SK-N-SH treated with all-trans-retinoic acid at 6 μM for 48 hours (cell line): Measurements from ENCODE around the gene CDH4.

Experiments used
- ATAC-seq: fragments of 200-7000 bp; cut with Tn5 transposase; 3 replicates; pipeline ENCODE4 v1.9.1; 2020; ENCODE audit warnings: mild to moderate bottlenecking, moderate library complexity
- ARNTL ChIP-seq: fragments of 450-650 bp; formaldehyde crosslinking; IDR thresholded peaks from 2 replicates; pipeline ENCODE4 v1.5.0; 2020; ENCODE audit warnings: low read depth, mild to moderate bottlenecking, moderate library complexity, borderline replicate concordance
- CSDC2 ChIP-seq: fragments of 250-450 bp; sonication (Bioruptor Pico); IDR thresholded peaks from 2 replicates; pipeline ENCODE4 v1.5.0; 2020; ENCODE audit warnings: mild to moderate bottlenecking, moderate library complexity
- GLIS3 ChIP-seq: fragments of 250-450 bp; sonication (Bioruptor Pico); IDR thresholded peaks from 2 replicates; pipeline ENCODE4 v1.5.0; 2020; ENCODE audit warnings: mild to moderate bottlenecking, moderate library complexity
- ISL1 ChIP-seq: fragments of 250-450 bp; sonication (Bioruptor Pico); IDR thresholded peaks from 2 replicates; pipeline ENCODE4 v2.1.2; 2022; ENCODE audit warnings: mild to moderate bottlenecking, moderate library complexity
- OSR1 ChIP-seq: fragments of 250-450 bp; sonication (Bioruptor Pico); IDR thresholded peaks from 2 replicates; pipeline ENCODE4 v1.8.0; 2022; ENCODE audit warnings: moderate library complexity, mild to moderate bottlenecking, inconsistent platforms
- RARB ChIP-seq: fragments of 250-450 bp; sonication (Bioruptor Pico); IDR thresholded peaks from 2 replicates; pipeline ENCODE4 v1.8.0; 2021; ENCODE audit warnings: mild to moderate bottlenecking, moderate library complexity
- SNAI2 ChIP-seq: fragments of 250-450 bp; sonication (Bioruptor Pico); IDR thresholded peaks from 2 replicates; pipeline ENCODE4 v1.5.0; 2020; ENCODE audit warnings: mild to moderate bottlenecking, moderate library complexity
- TCF4 ChIP-seq: fragments of 250-450 bp; sonication (Bioruptor Pico); IDR thresholded peaks from 2 replicates; pipeline ENCODE4 v1.8.0; 2021; ENCODE audit warnings: mild to moderate bottlenecking, moderate library complexity, borderline replicate concordance
- TOX ChIP-seq: fragments of 250-450 bp; sonication (Bioruptor Pico); IDR thresholded peaks from 2 replicates; pipeline ENCODE4 v1.8.0; 2021; ENCODE audit warnings: mild to moderate bottlenecking, moderate library complexity, borderline replicate concordance
- ZC3H10 ChIP-seq: fragments of 250-450 bp; sonication (Bioruptor Pico); IDR thresholded peaks from 2 replicates; pipeline ENCODE4 v1.5.1; 2021; ENCODE audit warnings: mild to moderate bottlenecking, moderate library complexity
- ZFP3 ChIP-seq: fragments of 250-450 bp; sonication (Bioruptor Pico); IDR thresholded peaks from 2 replicates; pipeline ENCODE4 v1.5.0; 2020; ENCODE audit warnings: mild to moderate bottlenecking, moderate library complexity
- ZFP30 ChIP-seq: fragments of 450-650 bp; formaldehyde crosslinking; IDR thresholded peaks from 2 replicates; pipeline ENCODE4 v1.5.0; 2022; ENCODE audit warnings: mild to moderate bottlenecking, moderate library complexity
- ZNF70 ChIP-seq: fragments of 450-650 bp; formaldehyde crosslinking; IDR thresholded peaks from 2 replicates; pipeline ENCODE4 v1.5.0; 2020; ENCODE audit warnings: mild to moderate bottlenecking, moderate library complexity
- ZNF8 ChIP-seq: fragments of 450-650 bp; formaldehyde crosslinking; IDR thresholded peaks from 2 replicates; pipeline ENCODE4 v1.5.0; 2020; ENCODE audit warnings: mild to moderate bottlenecking, moderate library complexity
- TF ChIP-seq, protein P1 (sequence below): fragments of 250-450 bp; sonication (Bioruptor Pico); IDR thresholded peaks from 2 replicates; pipeline ENCODE4 v1.5.1; 2021; ENCODE audit warnings: mild to moderate bottlenecking, moderate library complexity
- TF ChIP-seq, protein P2 (sequence below): fragments of 250-450 bp; sonication (Bioruptor Pico); IDR thresholded peaks from 2 replicates; pipeline ENCODE4 v1.5.1; 2020; ENCODE audit warnings: low read depth, mild to moderate bottlenecking, moderate library complexity
- TF ChIP-seq, protein P3 (sequence below): fragments of 250-450 bp; sonication (Bioruptor Pico); IDR thresholded peaks from 2 replicates; pipeline ENCODE4 v1.5.0; 2020; ENCODE audit warnings: mild to moderate bottlenecking, moderate library complexity
- TF ChIP-seq, protein P4 (sequence below): fragments of 250-450 bp; sonication (Bioruptor Pico); IDR thresholded peaks from 2 replicates; pipeline ENCODE4 v1.8.0; 2020; ENCODE audit warnings: mild to moderate bottlenecking, moderate library complexity, borderline replicate concordance

The CDH4 gene

DNA sequence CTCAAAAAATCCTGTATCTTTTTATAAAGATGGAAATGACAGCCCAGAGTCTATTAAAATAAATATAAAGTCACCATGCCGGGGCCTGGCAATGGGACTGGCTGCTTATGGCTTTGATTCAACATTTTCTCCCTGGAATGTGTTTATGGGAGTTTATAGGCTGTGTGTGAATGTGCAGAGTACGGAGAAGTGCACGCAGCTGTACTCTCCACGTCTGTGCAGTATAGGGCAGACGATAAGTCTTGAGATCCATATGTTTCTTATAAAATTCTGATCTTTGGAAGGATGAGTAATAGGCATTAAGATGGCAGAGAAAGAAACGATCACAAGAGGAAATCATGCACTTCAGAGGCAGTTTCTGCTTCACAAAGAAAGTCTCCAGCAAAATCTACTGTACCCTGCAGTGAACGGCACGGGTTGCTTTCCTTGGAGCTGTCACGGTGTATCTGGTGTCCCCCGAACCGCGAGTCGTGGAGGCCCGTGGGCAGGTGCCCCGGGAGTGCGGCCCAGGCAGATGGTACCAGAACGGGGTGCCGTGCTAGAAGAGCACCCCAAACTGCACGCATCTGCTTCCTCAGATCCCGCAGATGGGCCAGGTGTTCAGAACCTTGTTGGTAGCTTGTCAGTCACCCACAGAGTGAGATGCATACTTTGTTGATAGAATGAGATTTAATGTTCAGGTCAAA lies 431.1 kb downstream of the CDH4 start:
- no peak for ATAC-seq
- TF ChIP-seq, protein P1, sequence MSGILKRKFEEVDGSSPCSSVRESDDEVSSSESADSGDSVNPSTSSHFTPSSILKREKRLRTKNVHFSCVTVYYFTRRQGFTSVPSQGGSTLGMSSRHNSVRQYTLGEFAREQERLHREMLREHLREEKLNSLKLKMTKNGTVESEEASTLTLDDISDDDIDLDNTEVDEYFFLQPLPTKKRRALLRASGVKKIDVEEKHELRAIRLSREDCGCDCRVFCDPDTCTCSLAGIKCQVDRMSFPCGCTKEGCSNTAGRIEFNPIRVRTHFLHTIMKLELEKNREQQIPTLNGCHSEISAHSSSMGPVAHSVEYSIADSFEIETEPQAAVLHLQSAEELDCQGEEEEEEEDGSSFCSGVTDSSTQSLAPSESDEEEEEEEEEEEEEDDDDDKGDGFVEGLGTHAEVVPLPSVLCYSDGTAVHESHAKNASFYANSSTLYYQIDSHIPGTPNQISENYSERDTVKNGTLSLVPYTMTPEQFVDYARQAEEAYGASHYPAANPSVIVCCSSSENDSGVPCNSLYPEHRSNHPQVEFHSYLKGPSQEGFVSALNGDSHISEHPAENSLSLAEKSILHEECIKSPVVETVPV (CRISPR knock-in tag): no peak
- no peak for TF ChIP-seq ZFP3 (CRISPR knock-in tag)
- no peak for TF ChIP-seq TCF4 (CRISPR knock-in tag)
- TF ChIP-seq ISL1 (CRISPR knock-in tag): no peak
- TF ChIP-seq TOX: no peak
- TF ChIP-seq RARB (CRISPR knock-in tag): no peak
- no peak for TF ChIP-seq OSR1 (CRISPR knock-in tag)
- TF ChIP-seq, protein P2, sequence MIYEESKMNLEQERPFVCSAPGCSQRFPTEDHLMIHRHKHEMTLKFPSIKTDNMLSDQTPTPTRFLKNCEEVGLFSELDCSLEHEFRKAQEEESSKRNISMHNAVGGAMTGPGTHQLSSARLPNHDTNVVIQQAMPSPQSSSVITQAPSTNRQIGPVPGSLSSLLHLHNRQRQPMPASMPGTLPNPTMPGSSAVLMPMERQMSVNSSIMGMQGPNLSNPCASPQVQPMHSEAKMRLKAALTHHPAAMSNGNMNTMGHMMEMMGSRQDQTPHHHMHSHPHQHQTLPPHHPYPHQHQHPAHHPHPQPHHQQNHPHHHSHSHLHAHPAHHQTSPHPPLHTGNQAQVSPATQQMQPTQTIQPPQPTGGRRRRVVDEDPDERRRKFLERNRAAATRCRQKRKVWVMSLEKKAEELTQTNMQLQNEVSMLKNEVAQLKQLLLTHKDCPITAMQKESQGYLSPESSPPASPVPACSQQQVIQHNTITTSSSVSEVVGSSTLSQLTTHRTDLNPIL (CRISPR knock-in tag): no peak
- TF ChIP-seq CSDC2 (CRISPR knock-in tag): no peak
- no peak for TF ChIP-seq ARNTL (CRISPR knock-in tag)
- no peak for TF ChIP-seq SNAI2 (CRISPR knock-in tag)
- TF ChIP-seq ZNF70 (CRISPR knock-in tag): no peak
- TF ChIP-seq, protein P3, sequence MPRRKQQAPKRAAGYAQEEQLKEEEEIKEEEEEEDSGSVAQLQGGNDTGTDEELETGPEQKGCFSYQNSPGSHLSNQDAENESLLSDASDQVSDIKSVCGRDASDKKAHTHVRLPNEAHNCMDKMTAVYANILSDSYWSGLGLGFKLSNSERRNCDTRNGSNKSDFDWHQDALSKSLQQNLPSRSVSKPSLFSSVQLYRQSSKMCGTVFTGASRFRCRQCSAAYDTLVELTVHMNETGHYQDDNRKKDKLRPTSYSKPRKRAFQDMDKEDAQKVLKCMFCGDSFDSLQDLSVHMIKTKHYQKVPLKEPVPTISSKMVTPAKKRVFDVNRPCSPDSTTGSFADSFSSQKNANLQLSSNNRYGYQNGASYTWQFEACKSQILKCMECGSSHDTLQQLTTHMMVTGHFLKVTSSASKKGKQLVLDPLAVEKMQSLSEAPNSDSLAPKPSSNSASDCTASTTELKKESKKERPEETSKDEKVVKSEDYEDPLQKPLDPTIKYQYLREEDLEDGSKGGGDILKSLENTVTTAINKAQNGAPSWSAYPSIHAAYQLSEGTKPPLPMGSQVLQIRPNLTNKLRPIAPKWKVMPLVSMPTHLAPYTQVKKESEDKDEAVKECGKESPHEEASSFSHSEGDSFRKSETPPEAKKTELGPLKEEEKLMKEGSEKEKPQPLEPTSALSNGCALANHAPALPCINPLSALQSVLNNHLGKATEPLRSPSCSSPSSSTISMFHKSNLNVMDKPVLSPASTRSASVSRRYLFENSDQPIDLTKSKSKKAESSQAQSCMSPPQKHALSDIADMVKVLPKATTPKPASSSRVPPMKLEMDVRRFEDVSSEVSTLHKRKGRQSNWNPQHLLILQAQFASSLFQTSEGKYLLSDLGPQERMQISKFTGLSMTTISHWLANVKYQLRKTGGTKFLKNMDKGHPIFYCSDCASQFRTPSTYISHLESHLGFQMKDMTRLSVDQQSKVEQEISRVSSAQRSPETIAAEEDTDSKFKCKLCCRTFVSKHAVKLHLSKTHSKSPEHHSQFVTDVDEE (CRISPR knock-in tag): no peak
- no peak for TF ChIP-seq ZNF8
- TF ChIP-seq, all 23 proteins: peak for 0

DNA sequence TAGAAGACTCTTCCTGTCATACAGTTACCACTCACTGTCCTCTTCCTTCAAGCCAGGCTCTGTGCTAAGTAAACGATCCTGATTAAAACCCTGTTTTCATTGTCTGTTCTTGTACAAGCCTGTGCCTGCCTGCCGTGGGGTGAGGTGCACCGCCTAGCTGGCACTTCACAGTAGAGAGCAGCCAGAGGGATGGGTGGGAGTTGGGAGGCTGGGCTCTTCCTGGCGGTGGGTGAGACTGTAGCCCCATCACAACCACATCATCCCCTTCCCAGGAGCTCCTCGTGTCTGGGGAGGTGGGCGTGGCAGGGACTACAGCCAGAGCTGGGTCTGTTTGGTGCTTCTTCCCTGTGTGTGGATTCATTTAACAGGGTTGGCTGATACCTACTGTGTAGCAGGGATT lies 431.7 kb downstream of the CDH4 start:
- no peak for ATAC-seq
- TF ChIP-seq OSR1 (CRISPR knock-in tag): no peak
- no peak for TF ChIP-seq ZFP3 (CRISPR knock-in tag)
- no peak for TF ChIP-seq TCF4 (CRISPR knock-in tag)
- TF ChIP-seq, protein P3 (CRISPR knock-in tag): no peak
- TF ChIP-seq ZFP30 (CRISPR knock-in tag): no peak
- TF ChIP-seq CSDC2 (CRISPR knock-in tag): no peak
- TF ChIP-seq, all 23 proteins: peak for 0

DNA sequence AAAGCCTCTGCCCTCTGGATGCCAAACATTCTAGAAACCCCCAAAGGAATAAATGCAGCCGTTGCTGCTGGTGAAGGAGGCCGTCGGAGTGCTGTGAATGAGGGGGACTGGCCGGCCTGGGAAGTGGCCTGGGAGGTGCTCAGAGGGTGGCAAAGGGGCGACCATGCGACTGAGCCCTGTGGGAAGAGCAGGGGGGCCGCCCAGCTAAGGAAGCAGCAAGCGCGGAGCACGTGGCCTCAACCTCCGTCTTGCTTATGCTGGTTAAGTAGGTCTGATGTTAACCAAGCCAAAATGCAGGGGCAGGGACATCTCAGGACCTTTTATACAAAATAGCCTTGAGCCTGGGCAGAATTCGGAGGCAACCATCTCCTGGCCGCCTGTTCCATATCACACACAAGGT lies 432.1 kb downstream of the CDH4 start:
- TF ChIP-seq GLIS3 (CRISPR knock-in tag) (no peak), RARB (CRISPR knock-in tag) (no peak), SNAI2 (CRISPR knock-in tag) (no peak), TOX (no peak), ZC3H10 (CRISPR knock-in tag) (no peak), CSDC2 (CRISPR knock-in tag) (no peak)

DNA sequence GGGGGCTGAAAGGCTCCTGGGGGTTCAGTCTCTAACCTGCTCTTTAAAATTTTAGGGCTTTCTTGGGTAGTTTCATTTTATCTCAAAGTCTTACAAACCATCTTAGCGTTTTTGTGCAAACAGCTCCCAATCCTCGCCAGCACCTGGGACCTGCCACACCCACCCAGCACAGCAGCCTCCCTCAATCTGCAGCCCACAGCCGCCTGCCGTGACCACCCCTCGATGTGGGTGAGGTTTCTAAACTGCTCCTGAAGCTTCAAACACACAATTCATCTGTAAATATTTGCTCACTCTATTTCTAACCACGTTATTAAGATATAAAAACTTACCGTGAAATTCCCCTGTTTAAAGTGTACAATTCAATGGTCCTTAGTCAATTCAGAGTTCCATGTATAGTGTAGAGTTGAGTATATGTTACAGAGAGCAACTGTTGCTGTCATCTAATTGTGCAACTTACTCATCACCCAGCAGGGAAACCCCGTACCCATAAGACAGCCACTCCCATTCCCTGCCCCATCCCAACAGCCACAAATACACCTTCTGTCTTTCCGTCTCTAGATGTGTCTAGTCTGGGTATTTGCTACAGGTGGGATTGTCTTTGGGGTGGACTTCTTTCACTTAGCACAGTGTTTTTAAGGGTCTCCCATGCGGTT lies 432.6 kb downstream of the CDH4 start:
- TF ChIP-seq RARB (CRISPR knock-in tag): no peak
- no peak for TF ChIP-seq TOX
- TF ChIP-seq ARNTL (CRISPR knock-in tag): no peak
- no peak for TF ChIP-seq ZNF8
- no peak for TF ChIP-seq SNAI2 (CRISPR knock-in tag)
- no peak for TF ChIP-seq GLIS3 (CRISPR knock-in tag)
- TF ChIP-seq OSR1 (CRISPR knock-in tag): no peak
- TF ChIP-seq, protein P3 (CRISPR knock-in tag): no peak
- TF ChIP-seq, protein P4, sequence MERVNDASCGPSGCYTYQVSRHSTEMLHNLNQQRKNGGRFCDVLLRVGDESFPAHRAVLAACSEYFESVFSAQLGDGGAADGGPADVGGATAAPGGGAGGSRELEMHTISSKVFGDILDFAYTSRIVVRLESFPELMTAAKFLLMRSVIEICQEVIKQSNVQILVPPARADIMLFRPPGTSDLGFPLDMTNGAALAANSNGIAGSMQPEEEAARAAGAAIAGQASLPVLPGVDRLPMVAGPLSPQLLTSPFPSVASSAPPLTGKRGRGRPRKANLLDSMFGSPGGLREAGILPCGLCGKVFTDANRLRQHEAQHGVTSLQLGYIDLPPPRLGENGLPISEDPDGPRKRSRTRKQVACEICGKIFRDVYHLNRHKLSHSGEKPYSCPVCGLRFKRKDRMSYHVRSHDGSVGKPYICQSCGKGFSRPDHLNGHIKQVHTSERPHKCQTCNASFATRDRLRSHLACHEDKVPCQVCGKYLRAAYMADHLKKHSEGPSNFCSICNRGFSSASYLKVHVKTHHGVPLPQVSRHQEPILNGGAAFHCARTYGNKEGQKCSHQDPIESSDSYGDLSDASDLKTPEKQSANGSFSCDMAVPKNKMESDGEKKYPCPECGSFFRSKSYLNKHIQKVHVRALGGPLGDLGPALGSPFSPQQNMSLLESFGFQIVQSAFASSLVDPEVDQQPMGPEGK (CRISPR knock-in tag): no peak

More for the DNA sequence above, 432.1 kb downstream of the CDH4 start:
- ATAC-seq: no peak

More for the DNA sequence above, 432.6 kb downstream of the CDH4 start:
- ATAC-seq: no peak
